Activated T-helper 9 cell treated with anti-CD3 and anti-CD28 coated beads, Interleukin-2, amount 50 U/mL, for 16 hours (primary cell): ENCODE results near the gene ZSWIM1.
"Not testable (repeated sequence)": the region's sequence is repeated elsewhere in the genome, so short reads cannot be mapped to it uniquely, and the experiment has no call there.

Experiments used
- DNase-seq: peaks from one replicate; pipeline ENCODE4 v3.0.0-alpha.2; 2020; ENCODE audit warnings: low read depth

ZSWIM1 gene

DNA sequence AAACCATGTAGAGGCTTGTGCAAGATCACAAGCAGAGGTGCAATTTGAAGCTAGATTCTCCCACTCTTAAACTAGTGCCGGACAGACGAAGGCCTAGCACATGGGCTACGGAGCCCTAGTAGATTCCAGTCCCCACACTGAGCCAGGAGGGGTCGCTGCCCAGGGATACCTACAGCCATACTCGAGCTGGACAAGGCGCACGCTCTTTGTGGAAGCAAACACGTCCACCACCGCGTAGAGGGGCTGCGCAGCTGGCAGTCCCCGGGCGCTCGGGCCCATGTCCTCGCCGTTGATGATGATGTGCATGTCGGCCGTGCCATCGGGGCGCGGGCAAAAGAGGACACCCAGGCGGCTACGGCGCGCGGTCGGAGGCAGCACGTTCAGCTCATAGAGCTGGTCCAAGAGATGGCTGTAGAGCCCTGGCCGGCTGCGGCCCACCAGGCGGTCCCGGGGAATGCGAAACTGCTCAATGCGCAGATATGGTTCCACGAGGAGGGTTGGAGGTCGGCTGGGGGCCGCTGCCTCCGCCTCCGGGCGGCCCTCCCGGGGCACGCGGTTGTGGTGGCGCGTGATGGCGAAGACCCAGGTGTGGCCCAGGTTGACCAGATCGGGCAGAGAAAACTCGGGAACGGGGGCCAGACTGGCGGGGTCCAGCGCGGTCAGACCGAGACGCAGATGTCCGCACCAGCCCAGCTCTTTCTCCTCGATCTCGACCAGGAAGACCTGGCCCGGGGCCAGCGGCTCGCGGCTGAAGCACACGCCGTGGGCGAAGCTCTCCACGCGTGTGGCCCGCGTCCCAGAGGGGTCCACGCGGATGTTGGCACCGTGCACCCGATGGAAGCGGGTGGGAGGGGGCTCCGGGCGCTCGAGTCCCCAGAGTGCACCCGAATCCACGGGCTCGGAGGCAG is 9.3 kb downstream of the ZSWIM1 start:
- peak; percentile 21 for DNase-seq

- peak; percentile 82 for DNase-seq
Observed at GRCh38 chr20:45890985-45891983, 10.3 kb downstream of the ZSWIM1 start, which contains the start of the genes CTSA and NEURL2. TSS of gene CTSA (plus strand) at chr20:45891335. CDS start at chr20:45891569, 234 bp downstream. TSS of gene NEURL2 (minus strand) at chr20:45891208. CDS start at chr20:45890991, 217 bp downstream.

DNA sequence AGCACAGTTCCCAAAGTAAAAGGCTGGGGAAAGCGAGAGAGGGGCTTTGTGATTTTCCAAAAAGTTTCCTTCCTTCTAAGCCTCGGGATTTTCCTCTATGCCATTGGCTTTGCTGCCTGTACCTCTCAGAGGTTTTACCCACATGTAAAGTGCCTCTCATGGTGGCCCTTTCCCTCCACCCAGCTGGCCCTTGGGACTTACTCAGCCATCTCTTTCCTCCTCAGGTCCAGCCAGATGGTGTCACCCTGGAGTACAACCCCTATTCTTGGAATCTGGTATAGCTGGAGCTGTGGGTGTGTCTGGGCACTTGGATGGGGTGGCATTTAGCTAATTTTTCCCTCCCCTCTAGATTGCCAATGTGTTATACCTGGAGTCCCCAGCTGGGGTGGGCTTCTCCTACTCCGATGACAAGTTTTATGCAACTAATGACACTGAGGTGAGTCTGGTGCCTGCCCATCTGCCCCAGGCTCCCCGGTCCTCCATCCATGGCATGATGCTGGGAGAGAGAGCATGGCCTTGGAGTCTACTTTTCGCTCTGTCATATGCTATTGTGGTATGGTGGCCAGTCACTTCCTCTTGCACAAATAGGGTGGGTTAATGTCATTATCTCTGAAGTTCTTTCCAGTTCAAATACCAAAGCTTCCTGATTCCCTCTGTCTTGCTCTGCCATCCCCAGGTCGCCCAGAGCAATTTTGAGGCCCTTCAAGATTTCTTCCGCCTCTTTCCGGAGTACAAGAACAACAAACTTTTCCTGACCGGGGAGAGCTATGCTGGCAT is 11.2 kb downstream of the ZSWIM1 start:
- DNase-seq, result no peak

GRCh38 chr20:45892828-45893500 is 11.9 kb downstream of the ZSWIM1 start:
- no peak for DNase-seq

DNA sequence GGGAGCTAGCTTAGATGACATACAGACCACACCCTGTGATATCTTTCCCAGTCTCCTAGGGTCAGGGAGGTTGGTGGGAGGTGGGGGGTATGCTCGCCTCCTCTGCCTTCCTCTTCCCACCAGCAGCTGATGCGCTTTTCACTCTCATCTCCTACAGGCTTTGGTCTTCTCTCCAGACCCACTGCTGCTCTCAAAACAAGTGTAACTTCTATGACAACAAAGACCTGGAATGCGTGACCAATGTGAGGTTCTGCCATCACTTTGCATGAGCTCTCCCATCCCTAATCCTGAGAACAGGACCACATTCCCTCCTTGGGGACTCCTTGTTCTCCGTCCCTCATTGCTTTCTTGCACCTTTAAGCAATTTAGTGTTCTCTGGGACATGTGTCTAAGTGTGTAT is 12.8 kb downstream of the ZSWIM1 start:
- DNase-seq, result no peak

- DNase-seq, result no peak
Observed at GRCh38 chr20:45894797-45895196, 13.8 kb downstream of the ZSWIM1 start.

DNA sequence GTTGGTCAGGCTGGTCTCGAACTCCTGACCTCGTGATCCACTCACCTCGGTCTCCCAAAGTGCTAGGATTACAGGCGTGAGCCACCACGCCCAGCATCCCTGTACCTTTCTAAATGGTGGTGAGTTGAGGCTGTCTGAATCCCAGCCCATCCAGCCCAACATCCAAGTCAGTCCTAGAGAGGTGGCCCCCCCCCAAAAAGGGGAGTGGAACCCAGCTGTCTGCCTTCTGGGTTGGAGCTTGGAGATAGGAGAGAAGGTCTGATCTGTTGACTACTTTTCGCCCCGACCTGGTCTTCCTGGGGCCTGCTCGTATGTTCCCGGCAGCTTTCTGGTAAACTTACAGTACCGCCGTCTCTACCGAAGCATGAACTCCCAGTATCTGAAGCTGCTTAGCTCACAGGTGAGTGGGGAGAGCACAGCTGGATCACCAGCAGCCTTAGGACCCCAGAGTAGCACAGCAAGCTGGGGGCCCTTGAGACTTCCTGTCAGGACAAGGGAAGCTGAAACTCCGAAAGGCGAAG is 15.7 kb downstream of the ZSWIM1 start:
- DNase-seq, result no peak

DNA sequence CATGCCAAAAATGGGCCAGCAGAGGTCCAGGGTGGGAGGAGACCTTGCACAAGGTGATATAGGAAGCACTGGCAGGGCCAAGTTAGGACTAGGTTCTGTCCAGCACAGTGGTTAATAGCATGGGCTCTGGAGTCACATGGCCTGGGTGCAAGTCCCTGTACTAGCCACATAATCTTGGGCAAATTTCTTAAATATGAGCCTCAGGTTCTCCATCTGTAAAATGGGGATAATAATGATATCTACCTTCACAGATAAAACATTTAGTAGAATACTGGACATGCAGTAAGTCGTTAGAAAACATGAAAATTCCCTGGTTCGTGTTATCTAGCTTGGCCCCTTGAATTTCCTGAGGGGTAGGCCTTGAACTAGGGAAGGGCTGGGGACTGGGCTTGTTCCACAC is 16.3 kb downstream of the ZSWIM1 start:
- DNase-seq, result no peak

- DNase-seq, result no peak
Observed at GRCh38 chr20:45897692-45898091, 16.7 kb downstream of the ZSWIM1 start.

- no peak for DNase-seq
Observed at GRCh38 chr20:45898285-45898684, 17.3 kb downstream of the ZSWIM1 start.

DNA sequence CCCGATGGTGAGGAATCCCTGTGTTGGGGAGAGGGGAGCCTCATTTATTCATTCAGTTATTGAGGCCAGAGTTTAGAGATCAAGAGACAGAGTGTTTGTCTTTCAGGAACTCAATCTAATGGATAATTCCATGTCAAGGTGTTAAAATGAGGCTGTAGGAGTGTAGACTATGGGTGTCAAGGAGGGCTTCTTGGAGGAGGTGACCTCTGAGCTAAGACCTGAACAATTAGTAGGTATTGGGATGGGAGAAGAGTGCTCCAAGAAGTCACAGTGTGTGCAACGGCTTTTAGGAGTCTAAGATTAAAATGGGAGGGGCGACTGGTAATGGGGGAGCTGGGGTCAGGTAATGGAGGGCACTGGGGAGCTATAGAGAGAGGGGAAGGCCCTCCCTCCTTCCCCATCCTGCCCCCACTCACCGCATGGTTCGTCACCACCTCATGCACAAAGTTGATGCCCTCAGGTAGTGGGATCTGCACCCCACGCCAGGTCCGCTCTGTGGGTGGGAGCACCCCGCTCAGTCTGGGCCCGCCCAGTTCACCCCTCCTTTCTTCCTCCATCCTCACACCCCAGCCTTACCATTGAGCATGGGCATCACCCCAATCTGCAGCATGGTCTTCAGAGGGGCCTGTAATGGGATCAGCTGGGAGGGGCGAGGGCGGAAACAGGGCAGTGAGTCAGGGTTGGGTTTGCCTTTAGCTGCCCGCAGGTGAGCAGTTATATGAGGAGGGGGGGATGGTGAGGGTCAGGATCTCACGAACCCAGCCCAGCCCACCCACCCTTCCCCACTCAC is 18.2 kb downstream of the ZSWIM1 start:
- DNase-seq, result no peak

DNA sequence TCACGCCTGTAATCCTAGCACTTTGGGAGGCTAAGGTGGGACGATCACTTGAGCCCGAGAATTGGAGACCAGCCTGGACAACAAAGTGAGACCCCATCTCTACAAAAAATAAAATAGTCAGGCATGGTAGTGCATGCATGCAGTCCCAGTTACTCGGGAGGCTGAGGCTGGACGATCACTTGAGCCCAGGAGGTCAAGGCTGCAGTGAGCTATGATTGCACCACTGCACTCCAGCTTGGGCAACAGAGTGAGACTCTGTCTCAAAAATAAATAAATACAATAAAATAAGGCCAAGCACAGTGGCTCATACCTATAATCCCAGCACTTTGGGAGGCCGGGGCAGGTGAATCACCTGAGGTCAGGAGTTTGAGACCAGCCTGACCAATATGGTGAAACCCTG is 20.3 kb downstream of the ZSWIM1 start:
- DNase-seq, result not testable (repeated sequence)

DNA sequence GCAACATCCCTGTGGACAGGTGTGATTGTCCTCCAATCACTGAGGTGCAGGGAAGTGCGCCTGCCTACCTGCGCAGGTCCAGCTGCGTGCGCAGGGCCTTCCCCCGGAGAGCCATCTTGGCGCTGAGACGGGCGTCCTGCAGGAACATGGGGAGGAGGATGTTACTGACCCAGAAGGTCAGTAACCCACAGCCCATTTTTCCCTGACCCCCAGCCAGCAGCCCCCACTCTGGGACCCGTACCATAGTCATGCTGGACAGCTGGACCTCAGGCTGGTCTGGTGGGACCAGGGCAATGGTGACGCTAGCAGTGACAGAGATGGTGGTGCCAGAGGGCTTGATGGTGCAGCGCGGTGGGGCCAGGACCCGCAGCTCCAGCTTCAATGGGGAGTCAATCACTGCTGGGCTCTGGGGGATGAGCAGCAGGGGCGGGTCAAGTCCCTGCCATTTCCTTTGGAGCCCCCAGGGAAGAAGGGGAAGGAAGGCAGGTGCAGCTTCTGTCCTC is 21.2 kb downstream of the ZSWIM1 start:
- no peak for DNase-seq

DNA sequence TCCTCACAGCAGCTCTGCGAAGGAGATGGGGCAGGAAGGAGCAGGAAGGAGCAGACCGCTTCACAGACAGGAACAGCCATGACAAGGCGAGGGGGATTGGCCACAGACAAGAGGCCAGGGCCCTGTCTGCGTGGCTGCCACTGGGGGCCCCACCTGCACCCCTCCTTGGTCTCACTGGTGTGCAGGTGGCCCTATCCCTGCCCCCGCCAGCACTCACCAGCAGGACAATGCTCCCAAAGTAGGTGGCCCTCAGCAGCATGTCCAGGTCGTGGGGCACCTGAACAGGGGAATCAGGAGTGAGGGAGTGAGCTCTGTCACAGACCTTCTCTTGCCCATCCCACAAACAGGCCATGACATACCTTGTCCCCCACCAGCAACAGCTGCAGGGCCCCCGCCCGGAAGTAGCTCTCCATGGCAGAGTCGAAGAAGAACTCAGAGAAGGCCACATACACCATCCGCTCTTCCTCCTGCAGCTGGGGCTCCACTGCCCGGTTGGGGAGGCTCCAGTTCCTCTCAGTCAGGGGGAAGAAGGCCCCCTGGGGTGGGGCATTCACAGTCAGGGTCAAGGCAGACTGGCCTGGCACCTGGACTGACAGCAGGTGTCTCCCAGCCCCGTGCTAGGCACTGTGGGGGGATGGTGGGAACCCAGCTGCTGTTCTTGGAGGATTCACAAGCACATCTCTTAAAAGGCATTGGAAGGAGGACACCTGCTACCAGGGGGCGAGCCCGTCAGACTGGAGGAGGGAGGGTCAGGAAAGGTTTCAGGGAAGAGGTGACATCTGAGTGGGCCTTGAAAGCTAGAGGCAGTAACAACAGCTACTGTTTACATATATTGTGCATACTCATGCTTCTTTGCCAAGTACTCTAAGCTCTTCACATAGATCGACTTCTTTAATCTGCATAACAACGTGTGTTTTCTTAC is 23.8 kb downstream of the ZSWIM1 start:
- DNase-seq, result no peak

GRCh38 chr20:45905505-45906079 is 24.6 kb downstream of the ZSWIM1 start:
- no peak for DNase-seq

DNA sequence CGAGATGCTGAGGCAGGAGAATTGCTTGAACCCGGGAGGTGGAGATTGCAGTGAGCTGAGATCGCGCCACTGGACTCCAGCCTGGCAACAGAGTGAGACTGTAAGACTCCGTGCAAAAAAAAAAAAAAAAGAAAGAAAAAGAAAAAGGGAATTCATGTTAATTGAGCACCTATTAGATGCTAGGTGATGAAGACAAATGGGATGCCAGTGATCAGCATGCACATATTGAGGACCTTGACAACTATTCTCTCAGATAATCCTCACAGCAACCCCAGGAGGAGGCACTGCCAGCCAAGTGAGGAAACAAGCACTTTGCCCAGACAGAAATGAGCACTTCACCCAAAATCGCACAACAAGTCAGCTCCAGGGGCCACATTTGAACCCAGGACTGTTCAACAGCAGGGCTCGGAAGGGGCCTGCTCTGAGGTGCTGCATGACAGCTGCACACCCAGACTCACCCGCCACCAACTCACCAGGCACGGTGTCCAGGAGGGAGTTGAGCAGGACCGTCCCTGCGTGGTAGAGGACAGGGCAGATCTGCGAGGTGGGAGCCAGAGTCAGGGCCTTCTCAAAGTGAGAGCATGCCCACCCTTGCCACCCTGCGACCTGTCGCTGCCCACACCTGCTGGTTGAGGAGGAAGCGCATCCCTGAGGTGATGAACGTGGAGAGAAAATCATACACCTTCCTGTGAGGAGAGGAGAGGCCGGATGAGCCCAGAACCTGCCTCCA is 26.4 kb downstream of the ZSWIM1 start:
- DNase-seq, result no peak

DNA sequence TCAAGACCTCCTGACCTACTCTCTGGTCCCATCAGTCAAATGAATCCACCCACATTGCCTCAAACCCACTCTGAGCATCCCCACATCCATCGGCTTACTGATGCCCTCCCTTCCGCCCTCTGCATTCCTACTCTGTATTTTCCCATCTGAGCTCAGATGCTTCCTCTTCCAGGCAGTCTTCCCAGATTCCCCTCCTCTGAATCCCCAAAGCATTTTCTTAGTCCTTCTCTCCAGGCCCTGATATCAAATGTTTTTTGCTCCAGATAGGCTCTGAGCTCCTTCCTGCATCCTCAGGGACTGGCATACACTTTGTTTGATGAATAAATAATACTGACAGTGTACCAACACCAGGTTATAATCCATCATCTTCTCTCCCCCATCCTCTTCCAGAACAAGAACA is 27.1 kb downstream of the ZSWIM1 start:
- DNase-seq, result no peak

GRCh38 chr20:45909336-45909808 is 28.3 kb downstream of the ZSWIM1 start:
- DNase-seq, result no peak
